ENCODE measurements around the gene CWC27. TPM values are rescaled to one million over a fixed set of nuclear protein-coding genes. Genes with fewer than 3 reads are reported as not detected.
"Not testable (repeated sequence)": the region's sequence is repeated elsewhere in the genome, so short reads cannot be mapped to it uniquely, and the experiment has no call there.

The CWC27 gene
- total and polyA plus RNA-seq, 2 of the 13 experiments (the other 11 are each of a cell fraction or from before 2014, with no cell fraction given): 21.1 to 25.7 TPM

GRCh38 chr5:64930672-64931318 lies 162.1 kb downstream of the CWC27 start:
- no peak overlapping the region for H3K27ac ChIP-seq (ENCODE audit: extremely low read length, insufficient read depth, low read length)
- no peaks in the 10 kb centered on the region for H3K9me3 ChIP-seq (ENCODE audit: low read length)
- no peak overlapping the region for H3K4me2 ChIP-seq (ENCODE audit: low read depth, low read length)
- in situ Hi-C loops (cut with HindIII; ENCODE audit: extremely low pct_ligation_motif_present, low pct_unique_long_range_greater_than_20kb) (no loop called here), intact Hi-C loops (cut with micrococcal nuclease; ENCODE audit: unreplicated experiment) (no loop called here)
- H4K20me1 ChIP-seq (ENCODE audit: insufficient read depth, low read length): no peaks in the 10 kb centered on the region; the same call in 1 of the 2 replicates
- H3K36me3 ChIP-seq (replicated peaks in 1 of 2; ENCODE audit: control insufficient read depth in 1 of 2, insufficient read depth in 2 of 2, low read length in 2 of 2): no peaks in the 10 kb centered on the region
- no peak overlapping the region for H3K4me3 ChIP-seq (replicated peaks in 1 of 3; ENCODE audit: insufficient read depth in 1 of 3, low read depth in 2 of 3, low read length in 3 of 3)
- H3K79me2 ChIP-seq (ENCODE audit: insufficient read depth, low read length): no peaks in the 10 kb centered on the region
- no peak for FAIRE-seq
- DNase-seq (ENCODE audit: low spot score): no peak
- BruUV-seq (replicated peaks): no TSS peak
- H3K4me1 ChIP-seq (ENCODE audit: insufficient read depth, low read length): no peaks in the 10 kb centered on the region
- WGBS (ENCODE audit: low lambda C conversion rate): 97% methylated on average over 2 of the region's 2 CpGs
- no peaks in the 10 kb centered on the region for H3K27me3 ChIP-seq (ENCODE audit: control insufficient read depth in 1 of 2, insufficient read depth in 2 of 2, low read length in 2 of 2)
- CTCF ChIA-PET (ENCODE audit: low intra/inter-chr PET ratio, low total read pairs): no interaction called here
- H3K9ac ChIP-seq (ENCODE audit: insufficient read depth, low read depth, low read length): no peak overlapping the region
- no peak for ATAC-seq
- no peak overlapping the region for H2AFZ ChIP-seq (ENCODE audit: low read length)
- POLR2A ChIA-PET: no interaction called here
- peak; percentile 37; the same call in 1 of the 2 replicates for TF ChIP-seq CEBPB (IDR thresholded peaks at IDR 0.05; ENCODE audit: borderline replicate concordance, low read depth, low read length)
- TF ChIP-seq FOXK1 (CRISPR knock-in tag; IDR thresholded peaks at IDR 0.05; ENCODE audit: borderline replicate concordance, low read depth): no peak
- no peak for TF ChIP-seq ZNF773 (CRISPR knock-in tag; IDR thresholded peaks at IDR 0.05; ENCODE audit: borderline replicate concordance)
- no peak for TF ChIP-seq ATRX (CRISPR knock-in tag; IDR thresholded peaks at IDR 0.05; ENCODE audit: borderline replicate concordance)
- no peak for TF ChIP-seq SP5 (CRISPR knock-in tag; IDR thresholded peaks at IDR 0.05; ENCODE audit: borderline replicate concordance, low read depth)
- TF ChIP-seq ZNF138 (CRISPR knock-in tag; IDR thresholded peaks at IDR 0.05; ENCODE audit: low read depth): no peak

- FAIRE-seq; H3K9ac ChIP-seq (ENCODE audit: insufficient read depth, low read depth, low read length); H3K27ac ChIP-seq (ENCODE audit: extremely low read length, insufficient read depth, low read length); CTCF ChIA-PET (ENCODE audit: low intra/inter-chr PET ratio, low total read pairs); H2AFZ ChIP-seq (ENCODE audit: low read length); in situ Hi-C loops (cut with HindIII; ENCODE audit: extremely low pct_ligation_motif_present, low pct_unique_long_range_greater_than_20kb); H3K36me3 ChIP-seq (replicated peaks in 1 of 2; ENCODE audit: control insufficient read depth in 1 of 2, insufficient read depth in 2 of 2, low read length in 2 of 2); BruUV-seq (replicated peaks); H3K79me2 ChIP-seq (ENCODE audit: insufficient read depth, low read length); H3K9me3 ChIP-seq (ENCODE audit: low read length); H4K20me1 ChIP-seq (ENCODE audit: insufficient read depth, low read length); DNase-seq (ENCODE audit: low spot score); intact Hi-C loops (cut with micrococcal nuclease; ENCODE audit: unreplicated experiment); H3K27me3 ChIP-seq (ENCODE audit: control insufficient read depth in 1 of 2, insufficient read depth in 2 of 2, low read length in 2 of 2): not testable (repeated sequence)
- 40% methylated on average over 1 of the region's 4 CpGs for WGBS (ENCODE audit: low lambda C conversion rate)
- TF ChIP-seq GFI1 (CRISPR knock-in tag; IDR thresholded peaks at IDR 0.05; ENCODE audit: borderline replicate concordance): 0 out of 2 replicates have a peak, but pooled peaks have one; percentile 24
- Histone ChIP-seq H3K4me3 (replicated peaks in 1 of 3; ENCODE audit: insufficient read depth in 1 of 3, low read depth in 2 of 3, low read length in 3 of 3) (peak overlapping the region in 1 of 3 experiments; percentile 65; a peak in 2 of 6 replicates), H3K4me2 (ENCODE audit: low read depth, low read length) (peak overlapping the region; percentile 81), H3K4me1 (ENCODE audit: insufficient read depth, low read length) (peaks cover 17% of the 10 kb centered on the region)
- peak; percentile 64 for ATAC-seq
- POLR2A ChIA-PET: interaction anchor here (1.0 kb wide), 1 partner anchor 541 kb away, joined by 3 read pairs; no protein-coding TSS in a partner anchor
Observed at GRCh38 chr5:64939422-64939771, 170.7 kb downstream of the CWC27 start.
